Muscle of leg (tissue), 11 donors: ENCODE data around the gene ARID2. TPM values are rescaled to one million over a fixed set of nuclear protein-coding genes. Genes with fewer than 3 reads are reported as not detected.

Experiments
- DNase-seq: peaks from one replicate; pipeline ENCODE4 v3.0.0; 2013
- H3K27ac ChIP-seq: one replicate; pipeline ENCODE4 v1.5.1; 2013; ENCODE audit warnings: mild to moderate bottlenecking, low read length, control low read depth
- H3K27me3 ChIP-seq: one replicate; pipeline ENCODE4 v1.6.1; 2013; ENCODE audit warnings: low read length; ENCODE audit not compliant: control insufficient read depth, insufficient read depth
- H3K36me3 ChIP-seq: one replicate; pipeline ENCODE4 v1.6.1; 2013; ENCODE audit warnings: low read length; ENCODE audit not compliant: control insufficient read depth, insufficient read depth
- H3K4me1 ChIP-seq: one replicate; pipeline ENCODE4 v1.6.1; 2013; ENCODE audit warnings: low read length; ENCODE audit not compliant: control insufficient read depth, insufficient read depth
- H3K4me3 ChIP-seq: one replicate; pipeline ENCODE4 v1.5.1; 2013; ENCODE audit warnings: low read length, control low read depth
- H3K9me3 ChIP-seq: replicated peaks from 2 replicates; pipeline ENCODE4 v1.6.1; 2013; ENCODE audit warnings: low read depth, low read length; ENCODE audit not compliant: control insufficient read depth
- WGBS: methylation state at CpG from one replicate; pipeline ENCODE4 v1.1.5; 2013; ENCODE audit warnings: missing lambda C conversion rate; ENCODE audit not compliant: insufficient coverage; 5-methylcytosine and 5-hydroxymethylcytosine counted together
- polyA plus RNA-seq, 8 donors: library from polyadenylated mRNA; unstranded; fragments of 120-200 nt; gene quantifications; one replicate each; pipeline versions ENCODE4 v1.2.1 to v1.2.3, GENCODE V29; 2013; ENCODE audit warnings: inconsistent platforms in 1 of 8, low replicate concordance in 1 of 8; ENCODE audit not compliant: insufficient read length in 8 of 8, insufficient read depth in 1 of 8
- total RNA-seq: library from RNA; stranded (reverse); fragments of 120-200 nt; gene quantifications from one replicate; pipeline ENCODE4 v1.2.4, GENCODE V29; 2013

Gene ARID2
- total and polyA plus RNA-seq, 9 donors: 11.4 to 23.5 (median 16.4) TPM

GRCh38 chr12:45697371-45697770 lies 32.1 kb upstream of the ARID2 start:
- DNase-seq: no peak
- Histone ChIP-seq H3K27ac (no peak overlapping the region), H3K27me3 (no peaks in the 10 kb centered on the region), H3K4me1 (no peaks in the 10 kb centered on the region), H3K9me3 (peaks cover 11% of the 10 kb centered on the region), H3K36me3 (no peaks in the 10 kb centered on the region), H3K4me3 (no peak overlapping the region)
- 95% methylated on average over 4 of the region's 6 CpGs for WGBS

- Histone ChIP-seq H3K4me1 (no peaks in the 10 kb centered on the region), H3K36me3 (no peaks in the 10 kb centered on the region), H3K27ac (no peak overlapping the region), H3K4me3 (no peak overlapping the region), H3K27me3 (no peaks in the 10 kb centered on the region), H3K9me3 (peaks cover 11% of the 10 kb centered on the region)
- no peak for DNase-seq
- no CpG with 5 or more reads among the region's 4 CpGs for WGBS
Measured at GRCh38 chr12:45701296-45701695, 28.2 kb upstream of the ARID2 start.

GRCh38 chr12:45703942-45704341 lies 25.6 kb upstream of the ARID2 start:
- H3K27ac ChIP-seq: no peak overlapping the region
- no peaks in the 10 kb centered on the region for H3K36me3 ChIP-seq
- no peak for DNase-seq
- no peaks in the 10 kb centered on the region for H3K27me3 ChIP-seq
- H3K4me1 ChIP-seq: no peaks in the 10 kb centered on the region
- H3K4me3 ChIP-seq: no peak overlapping the region
- H3K9me3 ChIP-seq: peaks cover 4% of the 10 kb centered on the region

- H3K27ac ChIP-seq: no peak overlapping the region
- H3K36me3 ChIP-seq: no peaks in the 10 kb centered on the region
- H3K9me3 ChIP-seq: peaks cover 4% of the 10 kb centered on the region
- WGBS: 100% methylated on average over 2 of the region's 2 CpGs
- H3K4me1 ChIP-seq: no peaks in the 10 kb centered on the region
- H3K27me3 ChIP-seq: no peaks in the 10 kb centered on the region
- DNase-seq: no peak
- no peak overlapping the region for H3K4me3 ChIP-seq
Measured at GRCh38 chr12:45704968-45705367, 24.5 kb upstream of the ARID2 start.

- Histone ChIP-seq H3K27ac (no peak overlapping the region), H3K4me1 (no peaks in the 10 kb centered on the region), H3K4me3 (no peak overlapping the region), H3K9me3 (peaks cover 4% of the 10 kb centered on the region), H3K36me3 (no peaks in the 10 kb centered on the region), H3K27me3 (no peaks in the 10 kb centered on the region)
- 61% methylated on average over 2 of the region's 2 CpGs for WGBS
- DNase-seq: no peak
Measured at GRCh38 chr12:45705404-45705803, 24.1 kb upstream of the ARID2 start.

GRCh38 chr12:45707241-45707857 lies 22.2 kb upstream of the ARID2 start:
- Histone ChIP-seq H3K27ac (no peak overlapping the region), H3K4me3 (no peak overlapping the region), H3K9me3 (no peaks in the 10 kb centered on the region), H3K27me3 (no peaks in the 10 kb centered on the region), H3K4me1 (no peaks in the 10 kb centered on the region), H3K36me3 (no peaks in the 10 kb centered on the region)
- 59% methylated on average over 5 of the region's 10 CpGs for WGBS
- DNase-seq: no peak

- no peak overlapping the region for H3K27ac ChIP-seq
- no peaks in the 10 kb centered on the region for H3K9me3 ChIP-seq
- no peak overlapping the region for H3K4me3 ChIP-seq
- no peaks in the 10 kb centered on the region for H3K4me1 ChIP-seq
- no peak for DNase-seq
- H3K27me3 ChIP-seq: no peaks in the 10 kb centered on the region
- no peaks in the 10 kb centered on the region for H3K36me3 ChIP-seq
Measured at GRCh38 chr12:45708363-45708762, 21.1 kb upstream of the ARID2 start.

GRCh38 chr12:45708901-45709300 lies 20.6 kb upstream of the ARID2 start:
- no peaks in the 10 kb centered on the region for H3K27me3 ChIP-seq
- no peaks in the 10 kb centered on the region for H3K9me3 ChIP-seq
- H3K4me1 ChIP-seq: no peaks in the 10 kb centered on the region
- DNase-seq: no peak
- WGBS: no CpG with 5 or more reads among the region's 2 CpGs
- H3K4me3 ChIP-seq: no peak overlapping the region
- no peak overlapping the region for H3K27ac ChIP-seq
- H3K36me3 ChIP-seq: no peaks in the 10 kb centered on the region

GRCh38 chr12:45712319-45712718 lies 17.2 kb upstream of the ARID2 start:
- 93% methylated on average over 2 of the region's 4 CpGs for WGBS
- no peaks in the 10 kb centered on the region for H3K27me3 ChIP-seq

GRCh38 chr12:45713078-45713477 lies 16.4 kb upstream of the ARID2 start:
- H3K27ac ChIP-seq: no peak overlapping the region
- no CpG with 5 or more reads among the region's 2 CpGs for WGBS
- DNase-seq: no peak

More at GRCh38 chr12:45712319-45712718, 17.2 kb upstream of the ARID2 start:
- H3K36me3 ChIP-seq: no peaks in the 10 kb centered on the region
- H3K27ac ChIP-seq: no peak overlapping the region
- no peak for DNase-seq
- no peaks in the 10 kb centered on the region for H3K9me3 ChIP-seq
- H3K4me1 ChIP-seq: no peaks in the 10 kb centered on the region
- no peak overlapping the region for H3K4me3 ChIP-seq

GRCh38 chr12:45718306-45718705 lies 11.2 kb upstream of the ARID2 start:
- no peak overlapping the region for H3K4me3 ChIP-seq
- H3K9me3 ChIP-seq: no peaks in the 10 kb centered on the region
- 100% methylated on average over 2 of the region's 4 CpGs for WGBS
- H3K27ac ChIP-seq: no peak overlapping the region
- DNase-seq: no peak
- peaks cover 3% of the 10 kb centered on the region for H3K36me3 ChIP-seq
- H3K27me3 ChIP-seq: no peaks in the 10 kb centered on the region
- H3K4me1 ChIP-seq: no peaks in the 10 kb centered on the region

More at GRCh38 chr12:45713078-45713477, 16.4 kb upstream of the ARID2 start:
- H3K27me3 ChIP-seq: no peaks in the 10 kb centered on the region
- H3K4me3 ChIP-seq: no peak overlapping the region
- no peaks in the 10 kb centered on the region for H3K9me3 ChIP-seq
- H3K4me1 ChIP-seq: no peaks in the 10 kb centered on the region
- no peaks in the 10 kb centered on the region for H3K36me3 ChIP-seq
